SK-N-DZ (cell line): ENCODE measurements around the gene TRAPPC3L.

Experiments used
- DNase-seq: peaks from one replicate; pipeline ENCODE4 v3.0.0-alpha.2; 2015; ENCODE audit warnings: low spot score

The TRAPPC3L gene

DNA sequence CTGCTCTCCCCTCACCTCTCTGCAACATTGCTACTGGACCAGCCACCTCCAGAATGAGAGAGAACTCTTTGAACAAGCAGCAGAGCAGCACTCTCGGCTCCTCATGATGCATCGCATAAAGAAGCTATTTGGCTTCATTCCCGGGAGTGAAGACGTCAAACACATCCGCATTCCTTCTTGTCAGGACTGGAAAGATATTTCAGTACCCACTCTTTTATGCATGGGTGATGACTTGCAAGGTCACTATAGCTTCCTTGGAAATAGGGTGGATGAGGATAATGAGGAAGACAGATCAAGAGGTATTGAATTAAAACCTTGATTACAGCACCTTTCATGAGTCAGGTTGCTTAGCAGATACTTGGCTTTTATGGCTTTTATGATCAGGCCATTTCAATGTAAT is 12.4 kb upstream of the TRAPPC3L start:
- no peak for DNase-seq

DNA sequence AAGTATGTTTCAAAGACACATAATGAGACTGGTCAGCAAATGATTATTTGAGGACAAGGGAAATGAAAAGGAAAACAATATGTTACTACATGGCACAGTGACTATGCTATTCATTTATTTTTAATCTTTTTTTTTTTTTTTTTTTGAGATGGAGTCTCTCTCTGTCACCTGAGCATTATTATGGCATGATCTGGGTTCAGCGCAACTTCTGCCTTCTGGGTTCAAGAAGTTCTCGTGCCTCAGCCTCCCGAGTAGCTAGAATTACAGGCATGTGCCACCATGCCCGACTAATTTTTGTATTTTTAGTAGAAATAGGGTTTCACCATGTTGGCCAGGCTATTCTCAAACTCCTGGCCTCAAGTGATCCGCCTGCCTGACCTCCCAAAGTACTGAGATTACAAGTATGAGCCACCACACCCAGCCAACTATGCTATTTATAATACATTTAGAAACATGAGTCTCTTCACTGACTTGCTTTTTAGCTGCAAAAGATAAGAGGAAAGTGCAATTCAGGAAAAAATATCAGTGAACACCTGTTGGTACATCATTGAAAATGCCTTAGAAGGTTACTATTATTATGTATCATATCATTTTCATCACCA is 11.4 kb upstream of the TRAPPC3L start:
- no peak for DNase-seq

DNA sequence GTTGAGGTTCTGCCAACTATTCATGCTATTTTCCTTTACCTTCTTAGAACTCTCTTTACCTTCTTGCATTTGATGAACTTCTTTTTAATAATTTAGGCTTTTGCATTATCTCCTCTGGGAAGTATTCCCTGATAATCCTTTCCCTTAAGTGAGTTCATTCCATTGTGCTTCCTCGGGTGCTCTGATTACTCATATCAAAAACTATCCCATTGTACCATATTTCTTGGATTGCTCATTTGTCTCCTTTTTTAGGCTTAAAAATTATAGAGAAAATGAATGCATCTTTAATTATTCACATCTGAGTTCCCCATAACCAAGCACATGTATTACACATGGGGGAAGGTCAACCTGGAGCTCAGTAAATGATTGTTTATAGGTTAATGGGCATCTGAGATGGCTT is 10.6 kb upstream of the TRAPPC3L start:
- no peak for DNase-seq

DNA sequence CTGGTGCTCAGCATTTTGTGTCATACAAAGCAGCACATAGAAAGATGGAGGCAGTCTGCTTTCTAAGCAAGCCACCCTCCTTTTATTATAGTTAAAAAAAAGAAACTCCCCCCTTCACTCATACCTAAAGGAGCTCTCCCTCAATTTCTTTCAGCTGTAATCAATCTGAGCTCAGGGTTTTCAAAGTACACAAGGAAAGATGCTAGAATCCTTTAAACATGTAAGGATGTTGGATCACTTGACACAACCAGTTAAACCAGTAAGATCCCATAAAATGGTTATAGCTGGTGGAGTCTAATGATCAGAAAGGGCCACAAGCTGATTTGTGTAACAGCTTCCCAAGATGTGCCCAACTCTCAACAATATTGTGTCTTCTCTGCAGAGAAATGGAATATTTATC is 8.0 kb upstream of the TRAPPC3L start, which contains the start of gene CALHM4:
CALHM4 (plus strand) TSS at position 301 of the 400 bp plus-strand sequence; CDS start at position 344, 43 bp downstream.
- no peak for DNase-seq

DNA sequence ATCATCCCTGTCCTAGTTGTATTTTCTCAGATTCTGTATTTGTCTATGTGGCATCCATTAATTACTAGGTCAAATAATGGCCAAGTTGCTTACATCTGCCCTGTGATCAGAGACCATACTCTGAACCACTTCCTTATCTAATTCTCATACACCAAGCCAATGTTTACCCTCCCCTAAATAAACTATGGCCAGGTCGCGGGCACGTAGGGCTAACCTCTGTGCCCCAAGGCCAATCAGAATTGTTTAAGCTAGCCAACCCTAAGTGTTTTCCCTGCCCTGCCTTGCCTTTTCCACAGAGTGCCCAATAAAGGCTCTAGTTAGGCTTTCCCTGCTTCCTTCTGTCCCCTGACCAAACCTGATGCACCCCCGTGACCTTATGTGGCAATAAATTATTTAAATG is 5.3 kb upstream of the TRAPPC3L start:
- no peak for DNase-seq

DNA sequence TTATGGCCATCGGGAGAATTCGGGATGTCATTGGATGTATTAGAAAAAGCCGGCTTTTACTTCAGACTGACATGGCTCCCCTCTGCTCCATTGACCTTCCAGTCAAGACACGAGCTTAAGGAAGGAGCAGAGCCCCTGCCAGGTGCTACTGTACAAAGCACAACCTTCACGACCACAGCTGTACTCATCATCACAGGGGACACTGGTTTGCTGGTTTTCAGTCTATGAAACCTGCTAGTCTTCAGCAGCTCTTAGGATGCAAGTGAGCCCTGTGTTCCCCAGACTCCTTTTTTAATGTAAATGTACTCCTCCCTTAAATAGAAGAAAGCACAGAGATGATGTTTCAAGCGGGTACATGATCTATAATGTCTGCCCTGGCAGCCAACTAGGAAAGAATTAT is 1.9 kb upstream of the TRAPPC3L start:
- DNase-seq, result no peak

DNA sequence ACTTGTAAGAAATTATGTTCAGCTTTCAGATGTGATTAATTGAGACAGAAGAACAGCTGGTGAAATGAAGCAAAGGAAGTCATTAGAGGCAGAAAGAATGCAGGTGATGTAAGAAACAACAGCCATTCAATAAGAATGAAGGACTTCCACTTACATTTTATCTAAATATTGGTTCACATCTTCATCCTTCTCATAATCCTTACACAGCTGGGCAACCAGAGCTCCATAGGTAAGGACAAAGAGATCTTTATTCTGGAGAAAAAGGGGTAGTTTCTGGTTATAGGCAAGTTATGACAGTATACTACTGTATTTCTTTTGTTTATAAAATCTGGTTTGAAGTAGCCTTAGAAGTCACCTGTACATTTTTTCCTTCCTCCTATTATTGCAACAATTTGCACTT is 2.3 kb downstream of the TRAPPC3L start:
- no peak for DNase-seq

DNA sequence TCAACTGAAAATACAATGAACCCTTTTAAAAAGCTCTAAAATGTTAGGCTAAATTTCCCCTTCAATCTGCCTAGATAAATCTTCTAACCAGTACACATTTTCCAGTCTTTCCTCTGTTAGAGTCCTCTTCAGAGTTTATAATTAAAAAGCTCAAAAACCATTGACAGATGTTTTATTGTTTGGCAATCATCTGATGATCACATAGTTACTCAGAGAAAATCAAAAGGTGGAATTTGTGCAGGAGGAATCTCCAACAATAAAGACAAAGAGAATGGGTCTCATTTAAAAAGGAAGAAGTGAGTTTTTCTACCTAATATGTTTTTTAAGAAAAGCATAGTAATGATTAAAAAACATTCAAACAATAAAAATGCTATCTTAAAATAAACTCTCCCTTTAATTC is 3.1 kb downstream of the TRAPPC3L start:
- no peak for DNase-seq

DNA sequence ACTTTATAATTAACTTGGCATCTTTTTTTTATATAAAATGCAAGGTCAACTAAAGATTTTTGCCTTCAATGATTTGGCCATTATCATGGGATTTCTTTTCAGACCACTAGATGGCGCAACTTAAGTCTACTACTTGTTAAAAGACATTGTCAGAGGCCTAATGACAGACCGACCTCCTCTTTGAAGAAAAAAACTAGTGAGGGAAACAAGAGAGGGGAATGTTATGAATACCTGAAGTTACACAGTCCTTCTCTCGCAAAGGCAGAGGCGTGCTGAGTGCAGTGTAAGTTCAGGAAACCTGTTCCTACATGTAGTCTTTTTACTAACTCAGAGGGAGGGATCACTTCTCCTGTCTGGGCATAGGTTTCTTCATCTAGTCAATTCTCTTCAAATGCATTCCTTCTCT is 9.3 kb downstream of the TRAPPC3L start:
- peak; percentile 68 for DNase-seq

DNA sequence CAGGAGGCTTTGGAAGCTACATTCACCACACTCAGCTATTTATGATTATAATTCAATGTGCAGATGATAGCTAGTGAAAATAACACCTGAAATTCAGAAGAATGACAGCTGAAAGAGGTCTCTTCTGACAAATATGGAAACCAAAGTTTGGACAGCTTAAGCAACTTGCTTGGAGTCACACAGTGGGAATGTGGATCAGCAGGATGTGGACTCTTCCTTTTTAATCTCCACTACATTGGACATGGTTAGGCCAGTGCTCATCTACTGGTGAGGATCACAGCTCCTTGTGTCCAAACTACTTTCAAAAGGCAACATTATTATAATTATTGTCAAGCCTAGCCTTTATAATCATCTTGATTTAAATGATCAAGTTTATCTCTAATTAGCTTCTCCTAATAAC is 10.4 kb downstream of the TRAPPC3L start:
- no peak for DNase-seq

DNA sequence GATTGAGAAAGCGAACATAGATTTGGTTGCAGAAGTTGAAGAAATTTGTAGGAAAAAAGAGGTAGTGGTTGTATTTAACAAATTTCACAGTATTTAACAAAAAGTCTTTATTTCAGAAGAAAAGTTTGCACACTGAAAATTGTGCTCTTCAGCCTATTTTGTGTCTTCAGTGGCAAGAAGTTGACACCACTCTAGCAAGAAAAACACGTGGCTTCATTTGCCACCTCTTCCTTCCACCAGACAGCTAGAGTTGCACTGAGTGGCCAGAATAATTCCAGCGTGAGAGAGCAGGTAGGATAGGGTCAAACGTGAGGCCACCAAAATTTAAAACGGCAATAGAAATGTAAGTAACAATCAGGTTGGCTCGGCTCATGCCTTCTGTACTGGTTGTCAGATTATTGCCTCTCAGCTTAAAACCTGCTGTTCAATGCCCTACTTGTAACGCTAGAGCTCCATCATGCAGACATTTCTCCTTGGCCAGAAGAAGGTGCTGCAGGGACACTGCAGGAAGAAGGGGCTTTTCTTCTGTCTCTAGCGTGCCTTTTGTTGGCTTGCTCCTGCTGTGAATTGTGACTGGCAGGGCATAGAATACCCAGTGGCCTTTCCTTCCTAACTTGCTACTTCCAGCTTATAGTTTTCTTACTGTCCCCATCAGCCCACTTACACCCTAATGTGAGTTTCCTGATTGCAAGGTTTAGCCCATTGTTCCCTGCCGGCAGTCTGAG is 12.1 kb downstream of the TRAPPC3L start:
- peak; percentile 31 for DNase-seq

DNA sequence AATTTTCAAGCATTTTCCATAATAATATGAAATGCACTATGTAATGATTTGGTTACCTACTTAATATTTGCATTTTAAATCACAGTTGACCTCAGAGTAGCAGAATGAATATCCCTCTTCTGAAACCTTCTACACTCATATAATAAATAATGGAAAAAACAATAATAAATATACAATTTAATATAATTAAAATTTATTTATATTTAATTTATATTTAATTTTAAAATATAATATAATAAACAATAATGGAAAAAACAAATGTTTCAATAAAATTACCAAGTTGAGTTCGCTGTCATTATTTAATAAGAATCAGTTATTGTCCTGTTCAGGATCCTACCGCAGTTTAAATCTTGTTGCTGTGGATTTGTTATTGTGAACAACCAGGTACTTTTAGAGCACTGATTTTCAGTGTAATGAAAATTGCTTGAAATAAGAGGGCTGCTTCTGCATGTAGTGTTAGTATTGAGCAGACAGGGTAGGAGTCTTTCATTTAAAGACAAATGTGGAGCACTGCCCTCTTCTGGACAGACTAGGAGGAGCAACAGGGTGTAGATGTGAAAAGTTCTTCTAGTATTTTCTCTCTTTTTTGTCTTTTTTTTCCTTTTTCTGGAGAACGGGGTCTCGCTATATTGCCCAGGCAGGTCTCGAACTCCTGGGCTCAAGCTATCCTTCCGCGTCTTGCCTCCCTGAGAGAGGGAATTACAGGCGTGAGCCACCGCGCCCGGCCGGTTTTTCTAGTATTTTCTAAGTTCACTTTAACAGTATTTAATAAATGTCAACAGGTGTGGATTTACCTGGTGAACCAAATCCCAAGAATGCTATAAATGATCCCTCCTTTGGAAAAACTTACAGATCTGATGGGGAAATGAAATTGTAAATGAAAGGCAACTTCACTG is 13.6 kb downstream of the TRAPPC3L start:
- DNase-seq, result peak; percentile 76

DNA sequence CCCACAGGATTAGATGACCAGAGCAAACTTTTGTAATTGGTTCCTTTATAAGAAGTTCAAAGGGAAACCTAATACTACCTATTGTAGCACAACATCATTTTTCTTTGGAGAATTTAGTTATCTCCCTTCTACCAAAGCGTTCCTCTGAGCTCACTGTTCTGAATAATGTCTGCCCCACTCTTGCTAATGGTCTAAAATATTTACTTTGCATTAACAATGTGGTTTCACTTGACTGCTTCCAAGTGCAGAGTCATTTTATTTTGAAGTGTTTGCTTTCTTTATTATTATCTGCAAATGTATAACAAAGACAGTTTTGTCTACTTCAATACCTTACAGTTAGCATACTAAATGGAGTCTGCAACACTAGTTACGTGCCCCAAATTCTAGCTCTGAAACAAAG is 15.0 kb downstream of the TRAPPC3L start:
- no peak for DNase-seq

DNA sequence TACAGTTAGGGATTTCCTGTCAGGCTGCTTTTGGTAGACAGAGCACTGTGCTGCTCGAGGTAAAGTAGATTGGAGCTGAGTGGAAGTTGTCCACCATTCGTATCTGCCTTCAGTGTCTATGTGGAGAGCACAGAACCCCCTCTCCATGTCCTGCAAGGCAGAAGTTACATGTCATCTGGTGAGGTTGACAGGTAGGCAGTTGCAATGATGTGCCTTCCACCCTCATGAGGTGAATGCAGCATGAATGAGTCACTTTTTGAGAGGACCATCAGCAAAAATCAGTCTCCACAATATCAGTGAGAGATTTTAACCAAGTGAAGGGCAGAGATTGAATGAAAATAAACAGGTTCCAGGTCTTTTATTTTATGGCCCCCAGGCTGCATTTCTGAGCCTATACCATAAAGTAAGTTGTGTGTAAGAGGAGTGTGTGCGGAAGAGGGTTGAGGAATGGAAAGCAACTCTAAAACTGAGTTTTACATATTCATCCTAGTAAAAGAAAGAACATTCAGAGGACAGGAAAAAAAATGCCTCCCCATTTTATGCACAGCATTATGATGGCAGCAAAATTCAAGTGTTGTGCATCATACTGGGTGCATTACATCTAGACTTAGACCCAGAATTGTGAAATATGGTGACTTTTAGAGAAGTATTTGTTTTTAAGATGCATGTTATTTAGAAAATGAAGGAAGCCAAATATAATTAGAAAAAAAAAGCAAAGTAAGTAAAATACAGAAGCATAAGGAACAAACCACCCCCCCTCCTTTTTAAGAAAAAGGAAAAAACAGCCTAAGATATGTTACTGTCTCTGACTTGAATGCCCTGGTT is 15.8 kb downstream of the TRAPPC3L start:
- DNase-seq, result no peak

DNA sequence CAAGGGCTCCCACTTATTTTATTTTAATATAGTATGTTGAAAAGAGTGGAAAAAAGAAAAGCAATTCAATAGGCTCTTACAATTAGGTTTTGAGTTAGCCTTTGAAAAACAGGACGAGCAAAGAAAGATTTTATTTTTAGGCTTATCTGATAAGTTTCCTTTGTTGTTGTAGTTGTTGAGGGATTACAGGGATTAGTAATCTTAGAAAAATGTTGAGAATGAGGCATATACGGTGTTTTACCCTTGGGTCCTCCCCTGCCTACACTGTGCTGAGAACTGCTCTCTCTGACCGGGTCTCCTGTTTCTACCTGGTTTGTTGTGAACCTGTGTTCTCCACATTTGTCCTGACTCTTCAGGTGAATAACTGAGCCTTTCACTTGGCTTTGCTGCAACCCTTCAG is 16.7 kb downstream of the TRAPPC3L start:
- no peak for DNase-seq

DNA sequence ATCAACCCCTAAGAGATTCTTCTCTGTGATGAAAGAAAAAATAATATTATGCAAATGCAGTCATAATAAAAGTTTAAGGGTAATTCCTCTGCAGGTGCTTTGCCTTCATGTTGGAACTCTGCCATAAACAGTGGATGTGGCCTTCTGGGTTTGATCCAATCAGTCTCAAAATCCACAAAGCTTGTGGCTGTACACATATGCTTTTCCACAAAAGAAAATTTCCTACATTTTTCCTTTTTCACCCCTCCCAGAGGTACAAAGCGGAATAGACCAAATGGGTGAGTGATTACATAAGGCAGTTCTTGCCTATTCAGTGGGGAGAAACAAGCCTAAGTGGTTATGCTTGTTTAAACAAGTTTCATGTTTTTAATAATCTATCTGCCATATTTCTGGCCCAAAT is 17.4 kb downstream of the TRAPPC3L start:
- no peak for DNase-seq

DNA sequence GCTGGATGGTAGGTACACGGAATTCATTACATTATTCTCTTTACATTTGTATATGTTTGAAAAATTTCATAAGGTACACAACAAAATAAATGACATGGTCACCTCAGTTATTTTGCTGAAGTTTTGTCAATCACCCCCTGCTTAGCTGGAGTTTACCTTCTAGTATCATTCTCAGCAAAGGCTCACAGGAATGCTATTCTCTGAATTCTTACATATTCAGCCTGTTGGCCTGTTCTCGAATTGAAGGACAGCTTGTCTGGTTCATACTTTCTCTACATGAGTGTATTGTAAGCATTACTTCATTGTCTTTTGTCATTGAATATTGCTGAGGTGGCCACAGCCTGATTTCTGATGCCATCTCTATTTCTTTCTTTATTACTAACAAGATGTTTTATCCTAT is 21.2 kb downstream of the TRAPPC3L start:
- no peak for DNase-seq

DNA sequence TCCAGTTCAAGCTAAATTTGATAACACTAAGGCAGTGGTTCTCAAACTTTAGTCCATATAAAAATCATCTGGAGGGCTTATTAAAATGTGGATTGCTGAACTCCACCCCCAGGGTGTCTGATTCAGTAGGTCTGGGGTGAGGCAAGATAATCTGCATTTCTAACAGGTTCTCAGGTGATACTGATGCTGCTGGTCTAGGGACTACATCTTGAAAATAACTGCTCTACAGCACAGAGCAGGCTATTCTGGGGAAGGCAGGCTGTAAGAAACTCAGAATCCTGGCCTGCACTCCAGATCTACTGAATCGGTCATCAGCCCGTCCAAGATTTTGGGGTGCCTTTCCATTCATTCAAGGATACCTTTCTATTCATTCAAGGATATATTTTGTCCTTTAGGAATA is 22.6 kb downstream of the TRAPPC3L start:
- DNase-seq, result no peak

DNA sequence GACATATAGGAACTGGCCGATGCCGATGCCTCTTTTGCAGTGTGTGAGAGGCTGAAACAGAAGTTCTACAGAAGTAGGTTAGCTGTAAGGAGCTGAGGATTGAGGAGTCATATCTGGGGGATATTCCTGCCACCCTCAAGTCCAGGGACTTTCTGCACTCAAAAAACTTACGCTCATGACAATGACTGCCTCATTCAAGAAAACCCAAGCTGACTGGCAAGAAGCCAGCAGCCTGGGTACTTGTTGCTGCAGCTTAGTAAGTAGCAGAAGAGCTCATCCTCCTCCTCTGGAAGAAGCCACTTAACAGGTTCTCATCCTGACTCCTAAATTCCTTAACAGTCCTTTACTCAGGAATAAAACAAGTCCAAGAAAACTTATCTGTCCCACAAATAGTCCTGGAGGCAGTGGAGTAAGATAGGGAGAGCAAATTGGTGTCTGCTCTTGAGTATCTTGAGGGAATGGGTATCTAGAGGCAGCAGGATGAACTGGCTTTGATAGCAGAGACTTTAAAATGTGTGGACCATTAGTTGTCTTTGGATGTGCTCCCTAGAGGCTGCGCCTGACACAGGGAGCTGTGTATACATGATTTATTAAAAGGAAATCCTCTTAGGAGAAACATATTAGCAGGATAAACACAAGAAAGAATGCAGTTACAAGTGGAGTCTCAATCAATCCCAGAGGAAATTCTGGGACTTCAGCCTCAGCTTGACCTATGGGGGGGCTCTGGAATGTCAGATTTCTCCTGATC is 26.7 kb downstream of the TRAPPC3L start:
- no peak for DNase-seq

DNA sequence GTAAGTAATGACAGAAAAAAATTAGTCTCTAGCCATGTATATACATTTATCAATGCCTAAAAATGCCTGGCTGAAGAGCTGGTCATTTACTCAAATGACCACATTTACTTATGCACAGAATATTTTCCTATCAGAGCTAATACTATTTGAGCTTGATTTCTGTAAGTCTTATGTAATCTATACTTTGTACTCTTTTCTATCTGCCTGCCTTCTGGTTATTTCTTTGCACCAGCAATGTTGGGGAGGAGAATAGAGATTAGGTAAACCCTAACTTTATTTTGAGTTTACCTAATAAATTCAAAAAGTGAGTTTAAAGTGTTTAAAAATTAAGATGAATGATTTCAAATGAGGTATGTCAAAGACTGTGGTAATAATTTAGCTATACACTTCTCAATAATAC is 30.3 kb downstream of the TRAPPC3L start:
- no peak for DNase-seq

DNA sequence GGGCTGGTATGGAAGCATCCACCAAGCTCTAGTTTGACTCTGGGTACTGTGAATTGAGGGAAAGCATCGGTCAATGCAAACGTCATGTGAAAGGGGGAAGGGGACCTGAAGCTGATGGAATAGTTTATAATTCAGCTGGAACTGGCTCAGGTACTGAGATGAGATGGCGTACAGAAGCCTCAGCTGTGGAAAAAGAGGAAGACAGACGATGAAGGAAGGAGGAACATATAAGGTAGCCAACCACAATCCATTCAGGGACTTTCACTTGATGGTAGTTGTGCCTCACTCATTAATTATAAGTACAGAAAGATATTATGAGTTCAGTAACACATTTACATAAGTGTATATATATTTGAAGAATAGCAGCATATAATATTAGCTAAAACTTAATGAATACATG is 31.4 kb downstream of the TRAPPC3L start:
- DNase-seq, result no peak
